B cell (primary cell): ENCODE measurements around the gene ZNF223. TPM values are rescaled to one million over a fixed set of nuclear protein-coding genes. Genes with fewer than 3 reads are reported as not detected.

Experiments
- ATAC-seq: fragments of 200-7000 bp; cut with Tn5 transposase; one replicate; pipeline ENCODE4 v1.10.0; 2021; ENCODE audit warnings: low read depth, mild to moderate bottlenecking, moderate number of reproducible peaks, moderate library complexity
- CTCF ChIA-PET: fragments of 350-600 bp; sonication (Branson Sonifier 250); formaldehyde crosslinking; loops from one replicate; lab custom pipeline; 2021; ENCODE audit warnings: antibody characterized with exemption, inconsistent platforms; lab: Charles Lee
- POLR2A ChIA-PET: fragments of 350-600 bp; sonication (Branson Sonifier 250); formaldehyde crosslinking; loops from one replicate; lab custom pipeline; 2021; ENCODE audit warnings: antibody characterized with exemption; lab: Charles Lee
- DNase-seq: peaks from one replicate; pipeline ENCODE4 v3.0.0; 2013
- H2AFZ ChIP-seq: 2 replicates; pipeline ENCODE4 v1.6.1; 2012; ENCODE audit warnings: mild to moderate bottlenecking, low read depth, low read length; ENCODE audit not compliant: insufficient read depth, poor library complexity, severe bottlenecking
- H3K27ac ChIP-seq, 2 donors: 1 replicate in 1 of 2; 2 replicates in 1 of 2; pipeline ENCODE4 v1.5.1; 2012 to 2013; ENCODE audit warnings: low read length in 2 of 2, mild to moderate bottlenecking in 2 of 2, moderate library complexity in 1 of 2
- H3K27me3 ChIP-seq, 4 experiments: fragments of 200-600 bp in 1 of 4; sonication (generic) in 1 of 4; replicated peaks in 1 of 4; 1 replicate in 2 of 4; 2 replicates in 2 of 4; pipeline versions ENCODE4 v1.6.1 to v1.7.0; 2013 to 2016; ENCODE audit warnings: low read length in 3 of 4, mild to moderate bottlenecking in 2 of 4, mixed read lengths in 1 of 4, moderate library complexity in 1 of 4; ENCODE audit not compliant: insufficient read depth in 4 of 4, control insufficient read depth in 3 of 4; ENCODE audit errors: control extremely low read depth in 1 of 4
- H3K36me3 ChIP-seq, 2 experiments: replicated peaks in 1 of 2; 1 replicate in 1 of 2; 2 replicates in 1 of 2; pipeline versions ENCODE4 v1.6.1 to v1.7.1; 2013; ENCODE audit warnings: low read length in 1 of 2; ENCODE audit not compliant: insufficient read depth in 2 of 2, control insufficient read depth in 1 of 2; ENCODE audit errors: control extremely low read depth in 1 of 2, extremely low read depth in 1 of 2
- H3K4me1 ChIP-seq, 2 donors: fragments of 200-600 bp in 1 of 2; sonication (generic) in 1 of 2; 1 replicate in 1 of 2; 2 replicates in 1 of 2; pipeline versions ENCODE4 v1.5.1 to v1.6.1; 2013 to 2017; ENCODE audit warnings: low read length in 2 of 2; ENCODE audit not compliant: control insufficient read depth in 2 of 2, insufficient read depth in 2 of 2
- H3K4me2 ChIP-seq: replicated peaks from 2 replicates; pipeline ENCODE3; 2012; ENCODE audit warnings: mild to moderate bottlenecking, low read depth, low read length; ENCODE audit not compliant: poor library complexity, severe bottlenecking
- H3K4me3 ChIP-seq, 5 experiments: fragments of 200-600 bp in 1 of 5; sonication (generic) in 1 of 5; 1 replicate in 3 of 5; 2 replicates in 2 of 5; pipeline versions ENCODE4 v1.5.1 to v1.7.0; 2011 to 2016; ENCODE audit warnings: low read length in 4 of 5, mild to moderate bottlenecking in 4 of 5, low read depth in 2 of 5, control low read depth in 1 of 5, moderate library complexity in 1 of 5; ENCODE audit not compliant: insufficient read depth in 1 of 5; ENCODE audit errors: control extremely low read depth in 1 of 5, extremely low read depth in 1 of 5
- H3K79me2 ChIP-seq: fragments of 200-600 bp; sonication (generic); one replicate; pipeline ENCODE4 v1.6.0; 2016; ENCODE audit warnings: low read length; ENCODE audit not compliant: control insufficient read depth, insufficient read depth
- H3K9ac ChIP-seq: fragments of 200-600 bp; sonication (generic); 2 replicates; pipeline ENCODE4 v1.6.1; 2017; ENCODE audit warnings: mild to moderate bottlenecking, low read length, moderate library complexity
- H3K9me3 ChIP-seq, 3 donors: one replicate each; pipeline versions ENCODE4 v1.6.1 to v1.7.1; 2013; ENCODE audit warnings: low read length in 2 of 3; ENCODE audit not compliant: control insufficient read depth in 2 of 3, insufficient read depth in 1 of 3; ENCODE audit errors: control extremely low read depth in 1 of 3
- H4K20me1 ChIP-seq: 2 replicates; pipeline ENCODE4 v1.6.0; 2012; ENCODE audit warnings: mild to moderate bottlenecking, low read length; ENCODE audit not compliant: insufficient read depth, control insufficient read depth, poor library complexity, severe bottlenecking
- H3K27ac Mint-ChIP-seq: one replicate; pipeline ENCODE4 v1.8.0; 2021; ENCODE audit warnings: mixed read lengths
- H3K27me3 Mint-ChIP-seq: one replicate; pipeline ENCODE4 v1.8.0; 2021; ENCODE audit warnings: mixed read lengths
- H3K4me1 Mint-ChIP-seq: one replicate; pipeline ENCODE4 v1.8.0; 2021; ENCODE audit warnings: mixed read lengths
- H3K4me3 Mint-ChIP-seq: one replicate; pipeline ENCODE4 v1.8.0; 2021; ENCODE audit warnings: mixed read lengths
- H3K9me3 Mint-ChIP-seq: one replicate; pipeline ENCODE4 v1.8.0; 2022; ENCODE audit warnings: mixed read lengths; ENCODE audit not compliant: insufficient read depth
- EZH2 ChIP-seq: IDR thresholded peaks from 2 replicates; pipeline ENCODE4 v1.6.1; 2012; ENCODE audit warnings: borderline replicate concordance, low read depth, mild to moderate bottlenecking, moderate library complexity, low read length; ENCODE audit not compliant: insufficient read depth, poor library complexity, severe bottlenecking
- WGBS: methylation state at CpG from one replicate; pipeline ENCODE4 v1.1.5; 2013; ENCODE audit warnings: missing lambda C conversion rate; ENCODE audit not compliant: insufficient coverage; 5-methylcytosine and 5-hydroxymethylcytosine counted together
- intact Hi-C: fragments of 100-400 bp; cut with micrococcal nuclease; formaldehyde crosslinking; loops from one replicate; pipeline ENCODE4 v1.10.0; 2022
- polyA plus RNA-seq: library from polyadenylated mRNA; depleted of rRNA; stranded (reverse); fragments of >200 nt; gene quantifications from 2 replicates; pipeline ENCODE4 v1.2.3, GENCODE V29; 2012
- total RNA-seq, 2 donors: library from RNA; stranded (reverse); fragments of 120-200 nt in 1 of 2; gene quantifications; 1 replicate in 1 of 2; 2 replicates in 1 of 2; pipeline versions ENCODE4 v1.2.3 to v1.2.4, GENCODE V29; 2013 to 2022
- TF ChIP-seq, protein P1 (sequence below): fragments of 200-600 bp; IDR thresholded peaks from one replicate; pipeline ENCODE4 v1.8.0; 2022; ENCODE audit warnings: antibody characterized with exemption, mild to moderate bottlenecking

The ZNF223 gene
- total and polyA plus RNA-seq, 2 donors (not counting 1 experiment from before 2014, with no cell fraction given) = 2.9 to 7.3 TPM

DNA sequence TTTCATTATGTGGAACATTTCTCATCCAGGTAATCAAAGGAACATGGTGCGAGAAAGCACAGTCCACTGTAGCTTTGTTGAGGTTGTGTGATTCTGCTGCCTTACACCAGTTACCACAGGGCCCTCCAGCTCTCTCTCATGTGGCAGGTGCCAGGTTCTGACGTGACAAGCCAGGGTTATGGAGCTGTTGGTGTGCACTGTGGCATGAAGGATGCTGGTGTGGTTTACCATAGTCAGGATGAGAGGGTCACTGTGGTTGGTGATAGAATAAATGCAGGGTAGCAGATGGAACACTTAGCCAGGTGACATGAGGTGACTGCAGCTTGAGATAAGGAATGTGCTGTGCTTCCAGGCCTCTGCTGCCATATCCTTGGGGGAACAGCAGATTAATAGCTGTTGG, 7.4 kb downstream of the ZNF223 start:
- H3K9ac ChIP-seq = no peak overlapping the region
- H3K36me3 ChIP-seq = peaks cover 3 to 25% of the 10 kb centered on the region in 2 experiments
- H3K4me3 ChIP-seq = no peak overlapping the region
- H4K20me1 ChIP-seq = no peaks in the 10 kb centered on the region
- H3K27me3 Mint-ChIP-seq = no peaks in the 10 kb centered on the region
- ChIA-PET CTCF (no interaction called here), POLR2A (no interaction called here)
- H3K4me1 ChIP-seq = no peaks in the 10 kb centered on the region
- H3K27ac Mint-ChIP-seq = no peak overlapping the region
- no peaks in the 10 kb centered on the region for H3K79me2 ChIP-seq
- no peak for DNase-seq
- H3K4me2 ChIP-seq = no peak overlapping the region
- no peak overlapping the region for H3K27ac ChIP-seq
- no peak overlapping the region for H3K4me3 Mint-ChIP-seq
- no peak overlapping the region for H2AFZ ChIP-seq
- peaks cover 1% of the 10 kb centered on the region for H3K9me3 Mint-ChIP-seq
- TF ChIP-seq EZH2 = no peak
- TF ChIP-seq, protein P1, sequence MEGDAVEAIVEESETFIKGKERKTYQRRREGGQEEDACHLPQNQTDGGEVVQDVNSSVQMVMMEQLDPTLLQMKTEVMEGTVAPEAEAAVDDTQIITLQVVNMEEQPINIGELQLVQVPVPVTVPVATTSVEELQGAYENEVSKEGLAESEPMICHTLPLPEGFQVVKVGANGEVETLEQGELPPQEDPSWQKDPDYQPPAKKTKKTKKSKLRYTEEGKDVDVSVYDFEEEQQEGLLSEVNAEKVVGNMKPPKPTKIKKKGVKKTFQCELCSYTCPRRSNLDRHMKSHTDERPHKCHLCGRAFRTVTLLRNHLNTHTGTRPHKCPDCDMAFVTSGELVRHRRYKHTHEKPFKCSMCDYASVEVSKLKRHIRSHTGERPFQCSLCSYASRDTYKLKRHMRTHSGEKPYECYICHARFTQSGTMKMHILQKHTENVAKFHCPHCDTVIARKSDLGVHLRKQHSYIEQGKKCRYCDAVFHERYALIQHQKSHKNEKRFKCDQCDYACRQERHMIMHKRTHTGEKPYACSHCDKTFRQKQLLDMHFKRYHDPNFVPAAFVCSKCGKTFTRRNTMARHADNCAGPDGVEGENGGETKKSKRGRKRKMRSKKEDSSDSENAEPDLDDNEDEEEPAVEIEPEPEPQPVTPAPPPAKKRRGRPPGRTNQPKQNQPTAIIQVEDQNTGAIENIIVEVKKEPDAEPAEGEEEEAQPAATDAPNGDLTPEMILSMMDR = no peak
- H3K27me3 ChIP-seq = no peaks in the 10 kb centered on the region
- intact Hi-C loops = no loop called here
- no peak for ATAC-seq
- H3K9me3 ChIP-seq = peaks cover 0 to 27% (median 0%) of the 10 kb centered on the region in 3 donors
- H3K4me1 Mint-ChIP-seq = no peaks in the 10 kb centered on the region
- 14% methylated on average over 2 of the region's 2 CpGs for WGBS

DNA sequence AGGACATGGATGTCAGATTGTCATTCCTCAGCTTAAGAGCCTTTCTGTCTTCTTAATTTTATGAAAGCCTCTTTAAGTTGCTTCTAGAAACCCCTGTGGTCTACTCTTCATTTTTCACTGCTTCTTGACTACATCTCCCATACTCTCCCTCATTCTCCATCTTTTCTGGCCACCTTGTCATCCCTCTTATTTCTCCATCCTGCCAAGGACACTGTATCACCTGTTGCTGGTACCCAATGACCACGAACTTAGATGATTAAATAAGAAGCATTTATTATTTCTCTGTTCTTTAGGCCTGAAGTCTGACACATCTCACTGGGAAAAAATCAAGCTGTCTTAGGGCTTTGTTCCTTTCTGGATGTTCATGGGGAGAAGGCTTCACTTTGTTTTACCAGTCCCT, 9.2 kb downstream of the ZNF223 start:
- no peak for TF ChIP-seq EZH2
- TF ChIP-seq, protein P1 = no peak
- H3K27me3 ChIP-seq = no peaks in the 10 kb centered on the region
- no peak overlapping the region for H2AFZ ChIP-seq
- peaks cover 3 to 25% of the 10 kb centered on the region in 2 experiments for H3K36me3 ChIP-seq
- peaks cover 3% of the 10 kb centered on the region for H3K9me3 Mint-ChIP-seq
- CTCF ChIA-PET = no interaction called here
- H4K20me1 ChIP-seq = no peaks in the 10 kb centered on the region
- no peak overlapping the region for H3K4me3 ChIP-seq
- H3K4me2 ChIP-seq = no peak overlapping the region
- H3K9me3 ChIP-seq = peaks cover 2 to 33% (median 9%) of the 10 kb centered on the region in 3 donors
- no peak overlapping the region for H3K4me3 Mint-ChIP-seq
- DNase-seq (no peak), ATAC-seq (no peak)
- H3K27ac ChIP-seq = no peak overlapping the region
- H3K27me3 Mint-ChIP-seq = no peaks in the 10 kb centered on the region
- no peak overlapping the region for H3K9ac ChIP-seq
- no CpG with 5 or more reads among the region's 1 CpG for WGBS
- no peak overlapping the region for H3K27ac Mint-ChIP-seq
- no peaks in the 10 kb centered on the region for H3K4me1 Mint-ChIP-seq
- intact Hi-C loops = no loop called here
- H3K4me1 ChIP-seq = no peaks in the 10 kb centered on the region
- H3K79me2 ChIP-seq = no peaks in the 10 kb centered on the region
- POLR2A ChIA-PET = no interaction called here
